ENCODE results near the gene MTHFD1. TPM values are rescaled to one million over a fixed set of nuclear protein-coding genes. Genes with fewer than 3 reads are reported as not detected.

Gene MTHFD1
- total and polyA plus RNA-seq, 9 of the 15 experiments (the other 6 are each of a cell fraction or from before 2014, with no cell fraction given) = 66.7 to 158 (median 90.9) TPM

DNA sequence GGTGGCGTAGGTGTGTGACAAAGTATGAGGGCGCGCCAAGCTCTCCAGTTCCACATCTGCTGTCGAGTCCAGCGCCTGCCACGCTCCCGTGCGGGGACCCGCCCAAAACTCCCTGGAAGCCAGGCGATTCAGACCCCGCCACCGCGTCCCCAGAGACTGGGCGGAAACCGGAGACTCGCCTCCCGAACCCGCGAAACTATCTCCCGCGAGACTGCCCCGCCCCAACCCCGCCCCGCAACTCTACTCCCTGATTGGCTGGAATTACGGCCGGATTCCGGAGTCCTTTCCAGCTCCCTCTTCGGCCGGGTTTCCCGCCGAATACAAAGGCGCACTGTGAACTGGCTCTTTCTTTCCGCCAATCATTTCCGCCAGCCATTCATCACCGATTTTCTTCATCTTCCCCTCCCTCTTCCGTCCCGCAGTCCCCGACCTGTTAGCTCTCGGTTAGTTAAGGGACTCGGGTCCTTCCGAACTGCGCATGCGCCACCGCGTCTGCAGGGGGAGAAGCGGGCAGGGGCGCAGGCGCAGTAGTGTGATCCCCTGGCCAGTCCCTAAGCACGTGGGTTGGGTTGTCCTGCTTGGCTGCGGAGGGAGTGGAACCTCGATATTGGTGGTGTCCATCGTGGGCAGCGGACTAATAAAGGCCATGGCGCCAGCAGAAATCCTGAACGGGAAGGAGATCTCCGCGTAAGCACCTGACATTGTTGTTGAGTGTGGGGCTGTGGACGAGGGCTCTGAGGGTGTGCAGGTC lies at the start of gene MTHFD1 (continued):
- no peak for TF ChIP-seq JUN (IDR thresholded peaks at IDR 0.05; ENCODE audit: borderline replicate concordance, low read depth, low read length)
- TF ChIP-seq JUN (CRISPR knock-in tag; IDR thresholded peaks at IDR 0.05; ENCODE audit: borderline replicate concordance) = no peak
- TF ChIP-seq CREM (IDR thresholded peaks at IDR 0.05; ENCODE audit: low read depth) = peak; percentile 4; the same call in 1 of the 2 replicates
- no peak for TF ChIP-seq KDM2B (CRISPR knock-in tag; IDR thresholded peaks at IDR 0.05)
- no peak for TF ChIP-seq IFI16 (CRISPR knock-in tag; IDR thresholded peaks at IDR 0.05)
- TF ChIP-seq ZNF79 (CRISPR knock-in tag; IDR thresholded peaks at IDR 0.05; ENCODE audit: low read depth) = no peak
- TF ChIP-seq GTF2A2 (tag; IDR thresholded peaks at IDR 0.05) = no peak
- no peak for TF ChIP-seq ZFP91 (CRISPR knock-in tag; IDR thresholded peaks at IDR 0.05)
- no peak for TF ChIP-seq ZBTB43 (CRISPR knock-in tag; IDR thresholded peaks at IDR 0.05)
- no peak for TF ChIP-seq SRF (CRISPR knock-in tag; IDR thresholded peaks at IDR 0.05)
- TF ChIP-seq THRA (IDR thresholded peaks at IDR 0.05) = no peak
- TF ChIP-seq KAT8 (IDR thresholded peaks at IDR 0.05; ENCODE audit: low read depth) = no peak
- TF ChIP-seq ZFP1 (CRISPR knock-in tag; IDR thresholded peaks at IDR 0.05) = no peak
- TF ChIP-seq GTF2B (IDR thresholded peaks at IDR 0.05; ENCODE audit: extremely low read depth, insufficient read length) = no peak
- no peak for TF ChIP-seq THRAP3 (IDR thresholded peaks at IDR 0.05; ENCODE audit: borderline replicate concordance)
- TF ChIP-seq ZNF551 (CRISPR knock-in tag; IDR thresholded peaks at IDR 0.05) = no peak
- no peak for TF ChIP-seq E2F3 (CRISPR knock-in tag; IDR thresholded peaks at IDR 0.05)
- TF ChIP-seq, protein P1, sequence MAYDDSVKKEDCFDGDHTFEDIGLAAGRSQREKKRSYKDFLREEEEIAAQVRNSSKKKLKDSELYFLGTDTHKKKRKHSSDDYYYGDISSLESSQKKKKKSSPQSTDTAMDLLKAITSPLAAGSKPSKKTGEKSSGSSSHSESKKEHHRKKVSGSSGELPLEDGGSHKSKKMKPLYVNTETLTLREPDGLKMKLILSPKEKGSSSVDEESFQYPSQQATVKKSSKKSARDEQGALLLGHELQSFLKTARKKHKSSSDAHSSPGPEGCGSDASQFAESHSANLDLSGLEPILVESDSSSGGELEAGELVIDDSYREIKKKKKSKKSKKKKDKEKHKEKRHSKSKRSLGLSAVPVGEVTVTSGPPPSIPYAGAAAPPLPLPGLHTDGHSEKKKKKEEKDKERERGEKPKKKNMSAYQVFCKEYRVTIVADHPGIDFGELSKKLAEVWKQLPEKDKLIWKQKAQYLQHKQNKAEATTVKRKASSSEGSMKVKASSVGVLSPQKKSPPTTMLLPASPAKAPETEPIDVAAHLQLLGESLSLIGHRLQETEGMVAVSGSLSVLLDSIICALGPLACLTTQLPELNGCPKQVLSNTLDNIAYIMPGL (CRISPR knock-in tag; IDR thresholded peaks at IDR 0.05) = no peak
- no peak for TF ChIP-seq BCL6 (CRISPR knock-in tag; IDR thresholded peaks at IDR 0.05)
- TF ChIP-seq CXXC5 (CRISPR knock-in tag; IDR thresholded peaks at IDR 0.05) = peak; percentile 60
- peak; percentile 44 for TF ChIP-seq KDM5B (IDR thresholded peaks at IDR 0.05; ENCODE audit: insufficient replicate concordance, low read depth, low read length)
- TF ChIP-seq TCFL5 (CRISPR knock-in tag; conservative IDR thresholded peaks at IDR 0.05) = no peak
